HG02623 (cell line): Measurements from ENCODE around the gene NETO2.
"Not testable (repeated sequence)": the region's sequence is repeated elsewhere in the genome, so short reads cannot be mapped to it uniquely, and the experiment has no call there.

Experiments
- ATAC-seq: cut with Tn5 transposase; IDR thresholded peaks from one replicate; pipeline ENCODE4 v1.9.1; 2021; ENCODE audit warnings: moderate library complexity; ENCODE audit not compliant: unreplicated experiment

NETO2 gene

GRCh38 chr16:47136099-47136842, 7.5 kb downstream of the NETO2 start:
- ATAC-seq, result no peak

- no peak for ATAC-seq
Measured at GRCh38 chr16:47134550-47134949, 9.2 kb downstream of the NETO2 start.

- ATAC-seq, result no peak
Measured at GRCh38 chr16:47132308-47132707, 11.4 kb downstream of the NETO2 start.

GRCh38 chr16:47129755-47130435, 13.8 kb downstream of the NETO2 start:
- no peak for ATAC-seq

- ATAC-seq, result no peak
Measured at GRCh38 chr16:47127541-47127940, 16.2 kb downstream of the NETO2 start.

- ATAC-seq, result no peak
Measured at GRCh38 chr16:47125757-47126156, 18.0 kb downstream of the NETO2 start.

GRCh38 chr16:47113130-47113529, 30.6 kb downstream of the NETO2 start:
- ATAC-seq, result no peak

- ATAC-seq, result no peak
Measured at GRCh38 chr16:47110939-47111338, 32.8 kb downstream of the NETO2 start.

GRCh38 chr16:47109361-47109760, 34.4 kb downstream of the NETO2 start:
- ATAC-seq, result no peak

GRCh38 chr16:47102921-47103320, 40.8 kb downstream of the NETO2 start:
- ATAC-seq, result not testable (repeated sequence)

- ATAC-seq, result not testable (repeated sequence)
Measured at GRCh38 chr16:47097154-47097553, 46.6 kb downstream of the NETO2 start.

- ATAC-seq, result no peak
Measured at GRCh38 chr16:47096297-47096696, 47.4 kb downstream of the NETO2 start.

GRCh38 chr16:47084198-47084597, 59.5 kb downstream of the NETO2 start:
- ATAC-seq, result no peak

GRCh38 chr16:47082099-47082865, 61.5 kb downstream of the NETO2 start:
- no peak for ATAC-seq

- ATAC-seq, result no peak
Measured at GRCh38 chr16:47081115-47081514, 62.6 kb downstream of the NETO2 start.

GRCh38 chr16:47079860-47080259, 63.9 kb downstream of the NETO2 start:
- ATAC-seq, result no peak

- ATAC-seq, result no peak
Measured at GRCh38 chr16:47073223-47074155, 70.3 kb downstream of the NETO2 start.

- no peak for ATAC-seq
Measured at GRCh38 chr16:47072158-47072557, 71.6 kb downstream of the NETO2 start.

- ATAC-seq, result no peak
Measured at GRCh38 chr16:47069841-47070584, 73.7 kb downstream of the NETO2 start.

- ATAC-seq, result no peak
Measured at GRCh38 chr16:47069313-47069712, 74.4 kb downstream of the NETO2 start.
